Heart right ventricle (tissue), 16 donors: Measurements from ENCODE around the gene RAP1GAP2. TPM values are rescaled to one million over a fixed set of nuclear protein-coding genes. Genes with fewer than 3 reads are reported as not detected.

Experiments used
- ATAC-seq, 8 donors: fragments of 200-7000 bp; cut with Tn5 transposase; one replicate each; pipeline ENCODE4 v1.9.1; 2020; ENCODE audit warnings: mild to moderate bottlenecking in 8 of 8, moderate library complexity in 8 of 8, moderate number of reproducible peaks in 1 of 8
- DNase-seq, 2 donors: peaks; one replicate each; pipeline ENCODE4 v3.0.0-alpha.2; 2020
- H3K27ac ChIP-seq, 10 donors: fragments of 200-600 bp; sonication (generic) in 2 of 10; one replicate each; pipeline versions ENCODE4 v1.5.0 to v1.8.0; 2020 to 2022; ENCODE audit warnings: mild to moderate bottlenecking in 3 of 10
- H3K27me3 ChIP-seq, 7 donors: fragments of 200-600 bp; one replicate each; pipeline ENCODE4 v1.8.0; 2021 to 2022; ENCODE audit warnings: mild to moderate bottlenecking in 2 of 7
- H3K36me3 ChIP-seq, 9 donors: fragments of 200-600 bp; sonication (generic) in 1 of 9; one replicate each; pipeline versions ENCODE4 v1.5.0 to v1.8.0; 2020 to 2022; ENCODE audit warnings: mild to moderate bottlenecking in 2 of 9
- H3K4me1 ChIP-seq, 9 donors: fragments of 200-600 bp; sonication (generic) in 1 of 9; one replicate each; pipeline versions ENCODE4 v1.5.0 to v1.8.0; 2020 to 2022; ENCODE audit warnings: mild to moderate bottlenecking in 4 of 9
- H3K4me3 ChIP-seq, 10 donors: fragments of 200-600 bp; sonication (generic) in 2 of 10; one replicate each; pipeline versions ENCODE4 v1.5.0 to v1.8.0; 2020 to 2022; ENCODE audit warnings: mild to moderate bottlenecking in 7 of 10, moderate library complexity in 2 of 10
- H3K9me3 ChIP-seq, 11 donors: fragments of 200-600 bp in 10 of 11; sonication (generic) in 2 of 11; one replicate each; pipeline versions ENCODE4 v1.5.0 to v1.8.0; 2013 to 2022; ENCODE audit warnings: mild to moderate bottlenecking in 2 of 11, control low read depth in 1 of 11, moderate library complexity in 1 of 11
- WGBS, 2 donors: extraction: QIAGEN DNeasy Blood & Tissue Kit; methylation state at CpG; one replicate each; pipeline ENCODE4 v1.1.7; 2013; ENCODE audit warnings: inconsistent platforms in 1 of 2; 5-methylcytosine and 5-hydroxymethylcytosine counted together
- intact Hi-C, 10 donors: fragments of 100-400 bp; cut with DNase I; formaldehyde crosslinking; loops; one replicate each; pipeline versions ENCODE4 v1.11.1 to v1.14.2; 2022
- polyA plus RNA-seq, 2 donors: library from polyadenylated mRNA; stranded (reverse); fragments of 200-250 nt; gene quantifications; one replicate each; pipeline ENCODE4 v1.2.3, GENCODE V29; 2013
- total RNA-seq, 10 donors: library from RNA; stranded (reverse); fragmentation: NEBNext Ultra II Directional in 3 of 10; extraction: Animal tissue kit (Norgen Biotek cat#: 25700) in 3 of 10; gene quantifications; one replicate each; pipeline versions ENCODE4 v1.2.1 to v1.2.4, GENCODE V29; 2021 to 2023
- TF ChIP-seq, protein P1 (sequence below), 9 donors: fragments of 200-600 bp; sonication (generic) in 2 of 9; IDR thresholded peaks; one replicate each; pipeline versions ENCODE4 v1.5.0 to v1.8.0; 2021 to 2022; ENCODE audit warnings: antibody characterized with exemption in 9 of 9, mild to moderate bottlenecking in 5 of 9, moderate library complexity in 1 of 9
- donor health status: Arrhythmogenic right ventricular cardiomyopathy.
- donor health status: ischemic (EF 13 %, LVEDD 7.1; RV severe dilation, severe dysfunction).
- donor health status: healthy with polysubstance abuse.
- donor health status: DM: no; HTN: yes; CAD: no.
- donor health status: DM: no; HTN: no; CAD: no.
- donor health status: ischemic (EF 25% LVEDD 6.9; RV normal size, moderate dysfunction).
- donor health status: ischemic (EF 25% LVEDD 5.7; RV mildly dilated, moderate dysfunction).
- donor health status: healthy.
- donor health status: DM: yes; HTN: yes; CAD: no.
- donor health status: Ischemic cardiomyopathy.
- donor health status: ischemic (EF 35%, LVEDD 5.7; RV mildly dilated, moderate dysfunction).
- donor health status: nonischemic (EF 11% LVEDD 7.7; RV severe dilation, severe dysfunction).
- donor health status: DM: yes; HTN: yes; CAD: no.
- donor health status: PGD.
- donor health status: ischemic (EF 29% LVEDD 5.4; RV normal size, mild dysfunction).
- donor health status: nonischemic (EF 23%, LVEDD 6.1; RV moderate dilation, normal function).

Gene RAP1GAP2
- total and polyA plus RNA-seq, 12 donors = 9.5 to 51.3 (median 34.6) TPM

DNA sequence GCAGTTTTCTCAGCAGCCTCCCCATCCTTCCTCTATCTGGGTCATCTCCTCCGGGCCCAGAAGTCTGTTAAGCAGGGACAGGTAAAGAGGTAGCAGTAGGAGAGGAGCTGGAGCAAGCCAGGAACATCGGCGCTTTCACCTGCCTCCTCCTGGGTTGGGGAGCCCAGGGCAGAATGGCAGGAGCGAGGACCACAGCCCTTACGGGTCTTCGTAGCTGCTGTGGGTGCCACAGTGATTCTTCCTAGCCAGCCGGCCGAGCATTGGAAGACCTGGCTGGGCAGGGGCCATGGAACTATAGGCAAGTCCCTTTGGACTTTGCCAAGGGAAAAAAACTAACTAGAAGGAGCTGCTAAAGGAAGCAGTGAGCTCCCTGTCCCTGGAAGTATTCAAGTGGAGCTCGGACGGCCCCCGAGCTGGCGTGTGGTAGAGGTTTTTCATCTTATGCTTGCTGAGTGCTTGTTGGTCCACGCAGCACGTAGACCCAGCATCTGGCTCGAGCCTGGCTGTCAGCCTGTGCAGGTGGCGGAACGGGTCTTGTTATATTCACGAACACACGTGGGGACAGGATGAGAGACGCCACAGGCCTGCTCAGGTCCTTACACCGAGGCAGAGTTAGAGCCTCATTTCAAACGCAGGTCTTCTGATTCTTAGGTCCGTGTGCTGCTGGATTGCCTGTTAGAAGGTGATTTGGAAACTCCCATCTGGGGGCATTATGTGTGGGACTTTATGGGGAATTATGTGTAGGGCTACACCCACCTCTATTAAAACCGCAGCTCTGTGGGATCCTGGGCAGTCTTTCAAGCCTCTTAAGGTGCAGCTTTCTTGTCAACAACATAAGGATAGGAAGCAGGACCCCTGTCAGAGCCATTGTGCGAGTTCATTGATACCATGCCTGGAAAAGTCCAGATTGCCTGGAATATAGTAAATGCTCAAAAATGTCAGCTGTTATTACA, 212.4 kb downstream of the RAP1GAP2 start:
- Histone ChIP-seq H3K4me3 (no peak overlapping the region), H3K27me3 (no peaks in the 10 kb centered on the region), H3K36me3 (peaks cover 0 to 23% (median 0%) of the 10 kb centered on the region in 9 donors), H3K27ac (no peak overlapping the region), H3K4me1 (peaks cover 14 to 30% (median 19%) of the 10 kb centered on the region in 9 donors), H3K9me3 (no peaks in the 10 kb centered on the region)
- ATAC-seq (no peak), DNase-seq (no peak)
- intact Hi-C loops = loop anchor here in 3 of 10 donors (5.0 to 10.0 kb wide), 3 partner anchors 74 to 171 kb away; no protein-coding TSS in a partner anchor
- WGBS, 2 donors = 82 to 87% methylated on average over 25 of the region's 25 CpGs
- TF ChIP-seq, protein P1, sequence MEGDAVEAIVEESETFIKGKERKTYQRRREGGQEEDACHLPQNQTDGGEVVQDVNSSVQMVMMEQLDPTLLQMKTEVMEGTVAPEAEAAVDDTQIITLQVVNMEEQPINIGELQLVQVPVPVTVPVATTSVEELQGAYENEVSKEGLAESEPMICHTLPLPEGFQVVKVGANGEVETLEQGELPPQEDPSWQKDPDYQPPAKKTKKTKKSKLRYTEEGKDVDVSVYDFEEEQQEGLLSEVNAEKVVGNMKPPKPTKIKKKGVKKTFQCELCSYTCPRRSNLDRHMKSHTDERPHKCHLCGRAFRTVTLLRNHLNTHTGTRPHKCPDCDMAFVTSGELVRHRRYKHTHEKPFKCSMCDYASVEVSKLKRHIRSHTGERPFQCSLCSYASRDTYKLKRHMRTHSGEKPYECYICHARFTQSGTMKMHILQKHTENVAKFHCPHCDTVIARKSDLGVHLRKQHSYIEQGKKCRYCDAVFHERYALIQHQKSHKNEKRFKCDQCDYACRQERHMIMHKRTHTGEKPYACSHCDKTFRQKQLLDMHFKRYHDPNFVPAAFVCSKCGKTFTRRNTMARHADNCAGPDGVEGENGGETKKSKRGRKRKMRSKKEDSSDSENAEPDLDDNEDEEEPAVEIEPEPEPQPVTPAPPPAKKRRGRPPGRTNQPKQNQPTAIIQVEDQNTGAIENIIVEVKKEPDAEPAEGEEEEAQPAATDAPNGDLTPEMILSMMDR (IDR thresholded peaks at IDR 0.05) = no peak

DNA sequence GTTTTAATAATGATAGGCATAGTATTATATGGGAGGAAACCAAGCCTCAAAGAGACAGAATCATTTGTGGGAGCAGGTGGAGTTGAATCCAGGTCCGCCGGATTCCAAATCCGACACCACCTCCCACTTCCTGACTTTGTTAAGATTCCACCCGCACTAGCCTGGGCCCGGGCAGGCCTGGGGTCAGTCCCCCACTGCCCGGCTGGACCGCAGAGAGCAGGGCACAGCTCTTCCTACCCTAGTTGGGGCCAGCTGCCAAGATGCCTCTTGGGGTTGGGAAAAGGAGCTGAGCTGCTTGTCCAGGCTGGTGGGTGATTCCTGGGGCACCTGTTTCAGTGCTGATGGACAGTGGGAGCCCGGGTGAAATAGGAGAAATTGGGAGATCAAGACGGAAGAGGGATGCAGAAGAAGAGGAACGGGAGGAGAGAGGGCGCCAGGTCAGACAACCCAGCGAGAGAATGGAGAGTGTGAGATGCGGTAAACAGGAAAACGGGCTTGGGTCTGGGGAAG, 213.2 kb downstream of the RAP1GAP2 start:
- H3K27me3 ChIP-seq = no peaks in the 10 kb centered on the region
- H3K9me3 ChIP-seq = no peaks in the 10 kb centered on the region
- H3K27ac ChIP-seq = no peak overlapping the region
- WGBS, 2 donors = 73 to 78% methylated on average over 14 of the region's 14 CpGs
- TF ChIP-seq, protein P1 (IDR thresholded peaks at IDR 0.05) = no peak
- intact Hi-C loops = loop anchor here in 3 of 10 donors (5.0 to 10.0 kb wide), 3 partner anchors 75 to 172 kb away; no protein-coding TSS in a partner anchor
- H3K36me3 ChIP-seq = peaks cover 0 to 23% (median 0%) of the 10 kb centered on the region in 9 donors
- H3K4me3 ChIP-seq = no peak overlapping the region
- ATAC-seq (no peak), DNase-seq (no peak)
- peaks cover 9 to 21% (median 11%) of the 10 kb centered on the region in 9 donors for H3K4me1 ChIP-seq

DNA sequence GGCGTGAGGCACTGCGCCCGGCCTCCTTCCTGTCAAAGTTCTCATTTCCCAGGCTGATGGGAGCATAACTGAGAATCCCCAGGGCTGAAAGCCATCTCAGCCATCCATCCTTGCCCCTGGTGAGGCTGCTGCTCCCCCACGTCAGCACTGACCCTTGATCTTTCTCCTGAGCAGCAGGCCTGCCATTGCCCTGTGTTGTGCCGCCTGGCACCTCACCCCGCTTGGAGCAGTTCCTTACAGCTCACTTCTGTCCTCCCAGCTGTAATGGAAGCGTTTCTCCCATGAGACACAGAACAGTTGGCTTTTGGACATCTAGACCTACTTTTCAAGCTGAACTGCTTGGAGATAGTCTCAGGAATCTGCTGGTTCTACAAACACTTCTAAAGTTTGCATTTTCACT, 215.7 kb downstream of the RAP1GAP2 start:
- Histone ChIP-seq H3K4me1 (peaks cover 0 to 12% (median 0%) of the 10 kb centered on the region in 9 donors), H3K27ac (no peak overlapping the region), H3K4me3 (no peak overlapping the region), H3K27me3 (no peaks in the 10 kb centered on the region), H3K36me3 (peaks cover 0 to 32% (median 0%) of the 10 kb centered on the region in 9 donors), H3K9me3 (no peaks in the 10 kb centered on the region)
- no peak for DNase-seq
- TF ChIP-seq, protein P1 (IDR thresholded peaks at IDR 0.05) = no peak
- no peak for ATAC-seq
- 94% methylated on average over 7 of the region's 7 CpGs for WGBS, 2 donors
- intact Hi-C loops = loop anchor here in 8 of 10 donors (2.0 to 5.0 kb wide), 5 partner anchors 160 to 185 kb away; no protein-coding TSS in a partner anchor

DNA sequence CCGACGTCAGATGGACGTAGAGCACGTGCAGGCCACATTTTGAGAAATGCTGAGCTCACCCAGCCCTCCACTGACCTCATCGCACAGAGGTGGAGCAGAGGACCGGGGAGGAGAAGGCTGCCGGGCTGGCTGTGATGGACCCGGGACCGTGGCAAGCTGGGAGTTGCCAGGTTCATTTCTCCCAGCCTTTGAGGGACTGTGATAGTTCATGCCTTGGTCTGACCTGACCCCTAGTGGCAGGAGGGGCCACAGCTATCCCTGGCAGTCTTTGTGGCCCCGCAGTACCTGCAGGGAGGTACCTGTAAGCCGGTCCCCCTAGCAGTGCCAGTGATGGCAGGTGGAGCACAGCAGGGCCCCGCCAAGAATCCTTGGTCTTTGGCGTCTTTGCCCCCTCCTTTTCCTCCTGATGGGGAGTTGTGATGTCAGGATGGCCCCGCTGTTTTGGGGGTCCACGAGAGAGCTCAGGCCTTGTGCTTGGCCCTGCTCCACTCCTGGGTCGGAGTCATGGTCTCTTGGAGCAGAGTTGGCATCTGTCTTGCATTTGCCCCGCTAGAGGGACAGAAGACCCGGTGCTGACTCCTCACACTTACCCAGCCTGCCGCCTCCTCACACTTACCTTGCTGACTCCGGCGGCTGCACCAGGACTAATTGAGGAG, 216.8 kb downstream of the RAP1GAP2 start:
- intact Hi-C loops = loop anchor here in 9 of 10 donors (1.0 to 5.0 kb wide), 7 partner anchors 161 to 186 kb away; no protein-coding TSS in a partner anchor

More for the DNA sequence above, 216.8 kb downstream of the RAP1GAP2 start:
- ATAC-seq = peak; percentile 76 to 93 (median 90)
- peaks cover 0 to 12% (median 0%) of the 10 kb centered on the region in 9 donors for H3K4me1 ChIP-seq
- no peaks in the 10 kb centered on the region for H3K9me3 ChIP-seq
- DNase-seq = peak; percentile 53 to 64
- WGBS, 2 donors = 60 to 61% methylated on average over 21 of the region's 21 CpGs
- H3K4me3 ChIP-seq = no peak overlapping the region
- H3K36me3 ChIP-seq = peaks cover 0 to 29% (median 0%) of the 10 kb centered on the region in 9 donors
- no peaks in the 10 kb centered on the region for H3K27me3 ChIP-seq
- TF ChIP-seq, protein P1 (IDR thresholded peaks at IDR 0.05) = peak; percentile 74 to 90 (median 86)
- no peak overlapping the region for H3K27ac ChIP-seq
